ENCODE measurements around the gene ADAMTS7.
"Not testable (repeated sequence)": the region's sequence is repeated elsewhere in the genome, so short reads cannot be mapped to it uniquely, and the experiment has no call there.

ADAMTS7 gene

DNA sequence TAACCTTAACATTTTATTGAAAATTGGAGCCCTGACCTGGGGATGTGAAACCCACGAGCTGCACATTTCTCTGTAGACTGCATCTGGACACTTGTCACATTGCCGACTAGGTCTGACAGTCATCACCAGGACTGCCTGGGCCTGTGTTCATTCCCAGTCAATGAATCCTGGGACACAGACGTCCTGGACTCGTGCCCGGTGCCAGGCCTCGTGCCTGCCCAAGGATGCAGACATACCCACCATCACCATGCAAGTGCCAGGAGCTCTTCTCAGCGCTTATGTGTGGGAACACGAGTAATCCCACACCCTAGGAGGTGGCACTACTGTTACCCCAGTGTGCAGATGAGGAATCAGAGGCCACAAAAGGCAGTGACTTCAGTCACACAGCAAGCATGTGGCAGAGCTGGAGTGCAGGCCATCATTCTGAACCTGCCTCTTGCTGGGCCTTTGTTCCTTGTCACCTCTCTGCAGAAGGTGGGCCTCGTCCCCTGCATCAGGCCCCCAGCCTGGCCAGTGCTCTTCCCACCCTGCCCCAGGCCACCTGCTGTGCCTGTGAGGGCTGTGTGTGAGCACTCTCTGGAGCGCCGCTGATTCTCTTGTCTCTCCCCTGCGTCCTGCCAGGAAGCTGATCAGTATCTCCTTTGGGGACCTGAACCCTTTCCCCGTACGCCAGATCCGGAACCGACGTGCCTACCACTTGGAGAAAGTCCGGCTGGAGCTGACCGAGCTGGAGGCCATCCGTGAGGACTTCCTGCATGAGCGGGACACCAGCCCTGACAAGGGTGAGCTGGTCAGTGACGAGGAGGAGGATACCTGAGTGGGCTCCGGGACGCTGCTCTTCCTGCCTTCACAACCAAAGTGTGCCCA, 58.5 kb downstream of the ADAMTS7 start:
- no peak for DNase-seq

DNA sequence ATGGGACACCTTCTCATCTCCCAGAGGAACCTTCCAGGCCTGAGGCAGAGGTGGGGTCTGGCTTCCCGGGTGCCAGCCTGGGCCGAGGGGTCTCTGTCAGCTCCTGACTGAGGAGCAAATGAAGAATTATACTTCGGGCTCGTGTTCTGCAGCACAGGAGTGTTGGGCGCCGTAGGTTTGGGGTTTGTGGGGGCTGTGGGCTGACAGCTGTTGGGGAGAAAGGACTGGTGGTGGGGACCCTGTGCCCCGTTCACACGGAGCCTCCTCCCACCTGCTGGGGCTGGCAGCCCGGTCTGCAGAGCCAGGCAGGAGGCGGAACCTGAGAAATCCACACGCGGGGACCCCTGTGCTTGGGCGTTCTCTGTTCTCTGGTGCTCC, 59.7 kb downstream of the ADAMTS7 start:
- DNase-seq, result no peak

DNA sequence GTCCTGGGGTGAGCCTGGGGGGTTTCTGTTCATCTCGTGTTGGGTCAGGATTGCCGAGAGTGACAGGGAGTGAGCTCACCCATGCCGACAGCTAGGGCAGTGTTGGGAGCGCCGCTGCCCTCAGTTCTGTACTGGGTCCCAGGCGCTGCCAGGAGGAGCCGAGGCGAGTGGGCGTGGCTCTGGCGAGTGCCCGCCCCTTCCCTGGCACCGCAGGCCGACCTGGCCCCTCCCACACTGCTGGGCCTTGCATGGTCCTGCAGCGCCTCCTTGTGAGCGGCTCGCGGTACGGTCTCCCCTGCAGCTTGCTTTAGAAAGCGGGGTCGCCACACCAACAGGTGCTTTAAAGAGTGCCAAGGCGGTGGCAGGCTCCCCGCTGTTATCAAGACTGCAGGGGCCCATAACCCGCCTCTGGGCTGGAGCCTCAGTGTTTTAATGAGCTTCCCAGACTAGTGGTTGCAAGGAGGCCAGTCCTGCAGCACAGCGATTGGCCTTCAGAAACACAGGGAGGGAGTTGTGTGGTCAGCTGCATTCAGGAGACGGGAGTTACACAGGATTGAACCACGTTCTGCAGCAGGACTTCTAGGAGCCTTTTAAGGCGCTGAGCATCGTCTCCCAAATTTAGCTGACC, 60.2 kb downstream of the ADAMTS7 start:
- DNase-seq, result peak; percentile 91

DNA sequence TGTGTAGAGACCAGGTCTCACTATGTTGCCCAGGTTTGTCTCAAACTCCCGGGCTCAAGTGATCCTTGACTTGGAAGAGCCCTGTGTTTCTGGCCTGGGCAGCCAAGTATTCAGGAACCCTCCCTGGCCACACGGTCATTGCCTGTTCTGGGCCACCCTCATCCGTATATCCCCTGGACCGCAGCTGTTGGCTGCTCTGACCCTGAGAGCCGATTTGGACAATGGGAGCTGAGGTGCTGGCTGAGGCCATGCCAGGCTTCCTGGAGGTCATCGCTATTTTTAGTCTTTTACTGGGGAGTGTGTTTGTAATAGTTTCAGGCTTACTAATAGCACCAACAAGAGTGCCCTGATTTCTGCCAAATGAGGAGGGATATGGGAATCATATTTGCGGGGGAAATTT, 60.7 kb downstream of the ADAMTS7 start:
- no peak for DNase-seq

DNA sequence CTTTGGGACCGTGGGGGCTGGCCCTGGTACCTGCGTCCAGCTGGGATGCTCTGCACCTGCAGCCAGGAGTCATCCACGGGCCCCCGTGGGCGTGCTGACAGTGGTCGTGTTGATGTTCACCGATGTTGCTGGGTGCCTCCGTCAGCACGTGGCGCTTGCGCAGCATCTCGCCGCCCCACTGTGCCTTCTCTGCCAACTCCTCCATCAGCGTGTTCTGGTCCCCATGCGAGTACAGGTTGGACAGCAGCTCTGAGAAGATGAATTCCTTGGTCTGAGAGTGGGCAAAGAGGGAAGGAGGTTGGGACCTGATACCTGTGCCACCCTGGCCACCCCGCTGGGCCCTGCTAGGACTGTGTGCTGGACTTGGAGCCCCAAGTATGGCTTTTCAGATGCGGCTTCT, 61.4 kb downstream of the ADAMTS7 start:
- no peak for DNase-seq

DNA sequence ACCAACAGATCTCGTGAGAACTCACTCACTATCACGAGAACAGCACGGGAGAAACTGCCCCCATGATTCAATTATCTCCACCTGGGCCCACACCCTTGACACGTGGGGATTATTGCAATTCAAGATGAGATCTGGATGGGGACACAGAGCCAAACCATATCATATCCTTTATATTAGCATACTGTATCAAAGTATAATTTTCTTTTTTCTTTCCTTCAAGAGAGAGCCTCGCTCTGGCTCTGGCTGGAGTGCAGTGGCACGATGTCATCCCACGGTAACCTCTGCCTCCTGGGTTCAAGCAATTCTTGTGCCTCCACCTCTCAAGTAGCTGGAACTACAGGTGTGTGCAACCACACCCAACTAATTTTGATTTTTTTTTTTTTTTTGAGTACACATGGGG, 63.4 kb downstream of the ADAMTS7 start:
- not testable (repeated sequence) for DNase-seq

DNA sequence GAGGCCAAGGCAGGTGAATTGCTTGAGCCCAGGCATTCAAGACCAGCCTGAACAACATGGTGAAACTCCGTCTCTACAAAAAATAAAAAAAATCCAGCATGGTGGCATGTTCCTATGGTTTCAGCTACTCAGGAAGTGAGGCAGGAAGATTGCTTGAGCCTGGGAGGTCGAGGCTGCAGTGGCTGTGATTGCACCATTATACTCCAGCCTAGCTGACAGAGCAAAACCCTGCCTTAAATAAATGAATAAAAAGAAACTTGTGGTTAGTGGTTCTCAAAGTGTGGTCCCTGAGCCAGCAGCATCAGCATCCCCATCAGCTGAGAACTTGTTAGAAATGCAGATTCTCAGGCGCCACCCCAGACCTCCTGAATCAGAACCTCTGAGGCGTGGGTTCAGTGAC, 69.6 kb downstream of the ADAMTS7 start:
- DNase-seq, result not testable (repeated sequence)

DNA sequence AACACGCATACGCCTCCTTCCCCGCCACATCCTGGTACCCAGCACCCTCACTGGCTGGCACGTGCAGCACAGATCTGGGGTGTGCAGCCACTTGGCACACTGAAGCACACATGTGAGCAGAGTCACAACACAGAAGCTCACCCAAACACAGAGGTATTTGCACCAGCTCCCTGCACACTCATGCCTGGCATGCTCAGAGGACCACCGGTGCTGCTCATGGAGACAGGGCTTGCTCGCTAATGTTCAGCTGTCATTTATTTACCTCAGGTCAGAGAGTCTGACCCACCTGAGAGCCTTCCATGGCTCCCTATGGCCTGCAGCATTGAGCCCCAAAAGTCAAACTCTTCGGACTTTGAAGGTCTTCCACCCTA, 70.4 kb downstream of the ADAMTS7 start:
- DNase-seq, result no peak

DNA sequence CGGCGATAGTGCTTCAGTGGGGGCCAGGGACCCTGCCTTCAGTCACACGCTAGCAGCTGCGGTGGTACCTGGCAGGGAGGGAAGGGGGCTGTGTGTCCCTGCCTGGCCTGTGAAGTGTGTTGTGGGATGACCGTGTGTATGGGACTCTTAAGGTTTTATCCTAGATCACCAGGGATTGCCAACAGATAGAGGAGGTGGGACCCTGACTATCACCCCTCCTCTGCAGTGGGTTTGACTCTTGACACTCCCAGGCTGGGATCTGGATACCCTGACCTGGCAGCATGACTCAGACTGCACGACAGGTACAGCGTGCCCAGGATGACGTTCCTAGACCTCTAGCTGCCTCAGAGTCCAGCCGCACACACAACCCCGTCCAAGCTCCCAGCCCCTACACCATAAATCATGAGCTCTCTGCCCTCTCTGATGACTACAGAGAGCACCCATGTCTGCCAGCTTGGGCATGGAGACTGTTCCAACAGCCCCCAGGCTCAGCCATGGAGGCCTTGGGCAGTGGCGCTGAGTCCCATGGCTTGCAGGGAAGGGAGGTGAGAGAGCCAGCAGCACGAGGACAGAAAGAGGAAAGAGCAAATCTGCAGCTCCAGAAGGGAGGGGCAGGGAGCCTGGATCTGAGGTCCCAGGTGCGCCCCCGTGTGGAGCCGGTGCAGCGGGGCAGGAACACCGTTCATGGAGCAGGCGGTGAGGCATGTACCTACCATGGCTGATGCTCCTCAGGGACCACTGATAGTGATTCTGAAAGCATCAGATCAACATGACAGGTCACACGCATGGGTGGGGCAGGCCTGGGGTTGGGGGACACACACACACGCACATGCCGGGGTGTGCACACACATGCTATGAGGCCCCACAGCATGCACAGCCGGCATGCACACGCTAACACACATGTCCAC, 71.0 kb downstream of the ADAMTS7 start:
- peak; percentile 24 for DNase-seq

DNA sequence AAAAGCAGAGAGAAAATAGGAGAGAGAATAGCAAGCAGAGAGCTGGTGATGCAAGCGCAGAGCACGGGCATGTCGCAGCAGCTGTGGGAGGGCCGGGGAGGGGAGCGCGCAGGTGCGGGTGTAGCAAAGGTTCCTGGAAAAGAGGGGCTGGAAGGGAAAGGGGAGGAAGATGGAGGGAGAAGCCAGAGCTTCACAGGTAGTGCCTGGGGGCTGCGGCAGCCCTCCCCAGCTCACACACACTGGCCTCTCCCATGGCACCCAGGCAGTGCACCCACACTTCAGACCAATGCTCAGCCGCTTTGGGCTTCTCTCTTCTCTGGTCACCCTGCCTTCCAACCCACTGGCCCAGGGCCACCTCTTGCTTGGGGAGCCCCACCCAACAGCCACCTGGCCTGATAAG, 72.1 kb downstream of the ADAMTS7 start:
- no peak for DNase-seq

DNA sequence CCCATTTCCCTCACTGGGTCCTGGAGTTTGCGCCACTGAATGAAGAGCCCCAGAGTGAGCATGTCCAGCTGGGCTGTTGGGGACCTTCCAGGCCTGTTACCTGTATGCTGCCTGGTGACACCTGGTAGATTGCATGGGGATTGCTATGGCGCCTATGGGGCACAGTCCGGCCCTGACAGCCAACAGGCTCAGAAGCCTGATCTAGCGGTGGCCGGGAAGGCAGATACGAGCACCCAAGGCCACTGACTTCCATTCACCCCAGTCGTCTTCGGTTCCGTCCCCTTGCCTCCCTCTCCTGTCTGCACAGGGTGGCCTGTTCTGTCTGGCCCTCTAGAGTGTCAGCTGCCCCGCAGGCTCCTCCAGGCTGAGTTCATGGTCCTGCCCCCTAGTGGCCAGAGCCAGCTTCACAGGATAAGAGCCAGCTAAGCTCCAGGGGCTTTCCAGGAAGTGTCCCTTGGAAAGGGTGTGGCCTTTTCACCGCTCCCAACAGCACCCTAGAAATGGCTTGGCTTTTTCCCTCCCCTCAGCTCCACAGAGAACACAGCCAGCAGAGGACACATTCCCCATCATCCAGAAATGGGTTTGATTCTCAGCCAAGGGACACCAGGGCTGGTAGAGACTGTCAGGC, 73.2 kb downstream of the ADAMTS7 start:
- not testable (repeated sequence) for DNase-seq

DNA sequence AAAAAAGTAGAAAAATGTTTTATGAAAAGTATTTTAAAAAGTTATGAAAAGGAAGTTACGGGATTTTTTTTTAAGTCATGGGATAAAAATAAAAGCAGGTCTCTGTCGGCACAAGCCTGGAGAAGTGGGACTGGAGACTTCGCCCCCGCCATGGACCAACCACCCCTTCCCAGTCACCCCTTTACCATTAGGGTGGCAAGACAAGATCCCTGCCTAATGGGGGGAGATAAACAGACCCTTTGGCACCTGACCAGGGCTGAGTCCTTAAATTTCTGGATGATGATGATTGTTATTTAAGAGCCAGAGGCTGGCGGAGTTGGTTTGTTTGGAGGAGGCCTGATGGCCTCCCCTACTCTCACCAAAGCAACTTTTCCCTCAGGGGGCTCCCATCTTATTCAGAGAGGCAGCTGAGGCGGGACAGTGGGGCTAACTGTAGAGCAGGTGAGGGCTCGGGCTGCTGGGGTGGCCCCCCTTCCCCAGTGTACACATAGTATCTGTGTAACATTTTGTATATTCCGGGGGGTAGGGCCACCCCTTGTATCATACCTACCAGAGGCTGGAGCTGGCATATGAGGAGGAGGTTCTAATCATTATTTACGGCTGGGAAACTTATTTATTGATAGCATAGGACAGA, 74.0 kb downstream of the ADAMTS7 start:
- no peak for DNase-seq

DNA sequence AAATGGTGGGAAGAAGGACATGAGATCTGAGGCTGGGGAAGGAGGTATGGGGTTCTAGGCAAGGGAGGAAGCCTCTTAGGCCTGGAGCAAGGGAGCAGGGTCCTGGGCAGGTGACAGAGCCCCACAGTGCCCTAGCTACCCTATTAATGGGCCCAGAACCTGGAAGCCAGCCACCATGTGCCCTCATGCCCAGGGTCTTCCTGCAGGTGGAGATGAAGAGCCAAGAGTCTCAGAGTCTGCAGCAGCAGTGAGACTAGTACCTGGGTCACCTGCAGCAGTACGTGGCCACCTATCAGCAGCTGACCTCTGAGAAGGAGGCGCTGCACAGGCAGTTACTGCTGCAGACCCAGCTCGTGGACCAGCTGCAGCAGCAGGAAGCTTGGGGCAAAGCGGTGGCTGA, 75.0 kb downstream of the ADAMTS7 start:
- not testable (repeated sequence) for DNase-seq

DNA sequence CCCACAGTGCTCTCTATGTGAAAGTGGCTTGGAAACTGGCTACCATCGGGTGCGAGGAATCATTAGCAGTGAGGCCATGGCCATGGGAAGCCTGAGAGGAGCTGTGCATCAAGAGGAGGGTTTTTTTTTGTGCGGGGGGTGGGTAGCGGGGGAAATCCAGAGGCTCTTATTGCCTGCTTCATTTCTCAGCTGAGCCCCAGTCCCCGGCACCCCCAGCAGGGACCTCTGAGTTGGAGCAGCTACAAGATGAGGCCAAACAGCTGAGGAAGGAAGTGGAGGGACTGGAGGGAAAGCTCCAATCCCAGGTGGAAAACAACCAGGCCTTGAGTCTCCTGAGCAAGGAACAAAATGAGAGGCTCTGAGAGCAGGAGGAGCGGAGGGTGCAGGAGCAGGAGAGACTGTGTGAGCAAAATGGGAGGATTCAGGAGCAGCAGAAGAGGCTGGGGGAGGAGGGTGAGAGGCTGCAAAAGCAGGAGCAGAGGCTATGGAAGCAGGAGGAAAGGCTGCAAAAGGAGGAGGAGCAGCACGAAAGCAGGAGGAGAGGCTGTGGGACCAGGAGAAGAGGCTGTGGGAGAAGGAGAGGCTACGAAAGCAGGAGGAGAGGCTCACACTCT, 76.7 kb downstream of the ADAMTS7 start:
- DNase-seq, result no peak

DNA sequence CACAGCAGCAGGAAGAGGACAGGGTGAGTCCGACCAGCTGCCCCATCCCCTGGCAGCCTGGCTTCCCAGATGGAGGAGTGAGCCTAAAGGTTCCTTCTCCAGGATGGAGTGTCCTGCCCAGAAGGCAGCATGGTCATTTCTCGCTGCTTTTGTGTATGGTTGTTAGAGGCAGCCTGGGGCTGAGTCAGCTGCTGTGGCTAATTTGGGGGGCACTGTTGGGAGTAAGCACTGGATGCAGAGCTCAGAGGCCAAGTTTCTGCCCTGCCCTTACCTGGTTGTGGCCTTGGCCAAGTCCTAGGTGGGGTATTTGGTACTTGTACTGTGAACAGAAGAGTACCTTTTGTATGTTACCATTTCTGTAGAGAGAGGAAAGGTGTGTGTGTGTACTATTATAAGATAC, 78.6 kb downstream of the ADAMTS7 start:
- DNase-seq, result no peak

DNA sequence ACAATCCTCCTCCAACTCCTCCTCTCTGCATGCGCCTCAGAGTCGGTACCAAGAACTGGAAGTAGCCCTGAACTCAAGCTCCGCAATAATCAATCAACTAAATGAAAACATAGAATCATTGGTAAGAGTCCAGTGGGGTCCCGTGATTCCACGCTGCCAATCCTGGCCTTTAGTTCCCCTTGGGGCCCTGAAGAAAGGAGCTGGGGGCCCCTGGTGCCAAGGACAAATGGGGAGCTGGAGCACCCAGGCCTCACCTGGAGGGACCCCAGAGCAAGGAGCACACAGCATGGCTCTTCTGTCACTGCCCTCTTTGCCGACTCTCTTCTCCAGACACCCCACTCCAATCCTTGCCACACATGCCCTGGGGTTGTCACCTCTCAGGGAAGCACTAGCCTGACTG, 80.3 kb downstream of the ADAMTS7 start:
- DNase-seq, result no peak

DNA sequence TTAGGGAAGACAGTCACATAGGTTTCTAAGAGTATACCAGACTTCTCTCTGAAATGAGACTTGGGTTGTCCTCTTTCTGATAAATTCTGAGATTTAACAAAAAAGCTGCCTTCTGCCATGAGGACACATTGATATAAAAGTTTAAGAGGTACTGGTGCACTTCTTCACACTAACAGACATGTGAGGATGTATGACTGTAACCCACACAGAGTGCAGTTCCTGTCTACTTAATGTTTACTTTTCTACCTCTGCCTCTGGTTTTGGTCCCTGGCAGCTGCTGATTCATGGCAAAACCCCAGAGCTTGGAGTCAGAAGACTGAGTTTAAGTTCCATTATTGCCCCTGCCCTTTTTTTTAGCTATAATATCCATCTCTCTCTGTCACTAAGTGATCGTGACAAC, 82.8 kb downstream of the ADAMTS7 start:
- not testable (repeated sequence) for DNase-seq

DNA sequence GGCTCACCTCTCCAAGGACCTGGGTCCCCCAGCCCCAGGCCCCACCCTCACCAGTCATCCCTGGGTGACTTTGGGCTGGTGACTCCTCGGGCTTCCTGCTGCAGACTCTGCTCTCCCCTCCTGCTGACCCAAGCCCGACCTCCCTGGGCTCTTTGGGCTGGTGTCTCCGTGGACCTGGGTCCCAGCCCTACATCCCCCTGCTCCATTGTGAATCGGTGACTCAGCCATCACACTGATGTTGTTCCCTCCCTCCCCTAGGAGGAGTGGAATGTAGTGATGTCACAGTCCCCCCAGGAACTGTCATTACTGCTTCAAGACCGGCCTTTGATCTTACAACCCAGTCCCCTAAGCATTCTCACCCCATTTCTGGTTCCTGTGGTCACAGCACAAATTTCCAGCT, 83.7 kb downstream of the ADAMTS7 start:
- no peak for DNase-seq

DNA sequence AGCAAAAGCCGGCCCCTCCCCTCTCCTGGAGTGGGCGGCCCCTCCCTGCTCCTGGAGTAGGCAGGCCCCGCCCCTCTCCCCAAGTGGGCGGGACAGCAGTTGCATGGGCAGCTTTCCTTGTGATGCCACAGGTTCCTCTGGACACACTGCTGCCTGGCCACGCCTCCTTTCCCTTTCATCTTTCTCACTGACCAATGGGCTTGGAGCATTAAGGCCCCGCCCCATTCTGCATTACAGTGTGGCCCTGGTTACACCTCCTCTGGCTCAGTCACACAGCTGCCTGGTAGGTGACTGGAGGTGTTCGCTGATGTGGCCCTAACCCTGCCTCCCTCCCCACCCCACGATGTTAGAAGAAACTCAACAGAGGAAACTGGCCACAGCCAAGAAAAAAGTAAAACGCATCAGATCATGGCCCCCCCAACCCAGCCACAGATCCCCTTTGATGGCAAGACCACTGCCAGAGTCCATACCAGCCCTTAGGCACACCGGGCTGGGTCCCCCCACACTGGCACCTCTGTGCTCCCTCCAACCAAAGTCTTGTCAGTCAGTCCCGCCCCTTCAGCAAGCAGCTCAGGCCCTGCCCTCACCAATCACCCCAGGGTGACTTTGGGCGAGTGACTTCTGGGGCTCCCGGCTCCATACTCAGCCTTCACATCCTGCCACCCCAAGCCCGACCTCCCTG, 84.3 kb downstream of the ADAMTS7 start:
- no peak for DNase-seq

DNA sequence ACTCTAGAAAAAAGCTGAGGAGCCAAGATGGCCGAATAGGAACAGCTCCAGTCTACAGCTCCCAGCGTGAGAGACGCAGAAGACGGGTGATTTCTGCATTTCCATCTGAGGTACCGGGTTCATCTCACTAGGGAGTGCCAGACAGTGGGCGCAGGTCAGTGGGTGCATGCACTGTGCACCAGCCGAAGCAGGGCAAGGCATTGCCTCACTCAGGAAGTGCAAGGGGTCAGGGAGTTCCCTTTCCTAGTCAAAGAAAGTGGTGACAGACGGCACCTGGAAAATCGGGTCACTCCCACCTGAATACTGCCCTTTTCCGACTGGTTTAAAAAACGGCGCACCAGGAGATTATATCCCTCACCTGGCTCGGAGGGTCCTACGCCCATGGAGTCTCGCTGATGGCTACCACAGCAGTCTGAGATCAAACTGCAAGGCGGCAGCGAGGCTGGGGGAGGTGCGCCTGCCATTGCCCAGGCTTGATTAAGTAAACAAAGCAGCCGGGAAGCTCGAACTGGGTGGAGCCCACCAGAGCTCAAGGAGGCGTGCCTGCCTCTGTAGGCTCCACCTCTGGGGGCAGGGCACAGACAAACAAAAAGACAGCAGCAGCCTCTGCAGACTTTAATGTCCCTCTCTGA, 91.3 kb downstream of the ADAMTS7 start:
- DNase-seq, result not testable (repeated sequence)

DNA sequence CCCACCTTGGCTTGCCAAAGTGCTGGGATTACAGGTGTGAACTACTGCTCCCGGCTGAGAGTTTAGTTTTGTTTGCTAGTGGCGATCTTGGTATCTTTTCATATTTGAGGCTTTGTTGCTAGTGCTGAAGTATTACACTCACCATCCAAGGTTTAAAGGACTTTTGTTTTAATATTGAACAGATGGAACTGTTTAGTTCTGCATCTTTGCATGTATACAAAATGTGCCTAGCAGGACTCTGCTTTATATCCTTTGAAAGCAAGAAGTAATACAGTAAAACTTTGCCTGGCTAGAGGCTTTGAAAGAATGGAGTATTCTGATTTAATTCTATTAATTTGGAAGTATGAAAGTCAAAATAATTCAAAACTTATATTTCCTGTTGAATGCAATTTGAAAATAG, 92.4 kb downstream of the ADAMTS7 start:
- DNase-seq, result no peak

Measured in CD4-positive, alpha-beta T cell treated with Interleukin-12 subunit alpha and Interleukin-12 subunit beta, for 1 hour (primary cell).